Measurements from ENCODE around the gene SLC66A1.

Gene SLC66A1

DNA sequence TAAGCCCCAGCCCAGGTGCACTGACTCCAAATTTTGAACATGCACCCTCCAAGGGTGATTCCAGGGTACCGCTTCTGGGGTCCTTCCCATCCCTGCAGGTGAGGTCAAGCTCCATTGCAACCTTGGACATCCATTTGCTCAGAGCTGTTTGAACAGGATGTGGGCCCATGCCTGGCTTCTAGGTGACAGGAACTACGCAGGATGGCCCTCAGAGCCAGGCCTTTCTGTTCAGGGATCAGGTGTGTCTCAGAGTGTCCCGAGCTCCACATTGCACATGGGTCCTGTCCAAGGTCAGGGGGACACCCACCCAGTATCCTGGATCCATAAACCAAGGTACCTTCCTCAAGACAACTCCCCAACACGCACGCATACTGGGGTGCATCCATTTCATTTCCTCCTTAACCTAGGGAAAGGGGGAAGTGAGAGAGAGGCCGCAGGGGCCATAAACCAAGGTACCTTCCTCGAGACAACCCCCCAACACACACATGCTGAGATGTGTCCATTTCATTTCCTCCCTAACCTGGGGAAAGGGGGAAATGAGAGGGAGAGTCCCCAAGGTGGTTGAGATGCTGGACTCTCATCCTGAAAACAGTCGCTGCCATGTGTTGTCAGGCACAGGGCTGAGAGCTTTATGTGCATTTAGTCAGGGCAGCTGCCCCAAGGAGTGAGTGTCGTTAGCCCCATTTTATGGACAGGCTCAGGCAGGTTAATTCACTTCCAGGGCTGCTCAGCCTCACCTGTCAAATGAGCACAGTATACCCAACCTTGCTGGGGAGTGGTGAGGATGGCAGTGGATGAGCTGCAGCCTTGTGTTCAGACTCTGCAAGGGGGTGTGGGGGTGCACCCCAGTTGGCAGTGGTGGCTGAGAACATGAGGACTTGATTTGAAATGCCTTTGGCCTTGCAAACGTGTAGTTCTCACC is 2.1 kb downstream of the SLC66A1 start:
- TF ChIP-seq, protein P1, sequence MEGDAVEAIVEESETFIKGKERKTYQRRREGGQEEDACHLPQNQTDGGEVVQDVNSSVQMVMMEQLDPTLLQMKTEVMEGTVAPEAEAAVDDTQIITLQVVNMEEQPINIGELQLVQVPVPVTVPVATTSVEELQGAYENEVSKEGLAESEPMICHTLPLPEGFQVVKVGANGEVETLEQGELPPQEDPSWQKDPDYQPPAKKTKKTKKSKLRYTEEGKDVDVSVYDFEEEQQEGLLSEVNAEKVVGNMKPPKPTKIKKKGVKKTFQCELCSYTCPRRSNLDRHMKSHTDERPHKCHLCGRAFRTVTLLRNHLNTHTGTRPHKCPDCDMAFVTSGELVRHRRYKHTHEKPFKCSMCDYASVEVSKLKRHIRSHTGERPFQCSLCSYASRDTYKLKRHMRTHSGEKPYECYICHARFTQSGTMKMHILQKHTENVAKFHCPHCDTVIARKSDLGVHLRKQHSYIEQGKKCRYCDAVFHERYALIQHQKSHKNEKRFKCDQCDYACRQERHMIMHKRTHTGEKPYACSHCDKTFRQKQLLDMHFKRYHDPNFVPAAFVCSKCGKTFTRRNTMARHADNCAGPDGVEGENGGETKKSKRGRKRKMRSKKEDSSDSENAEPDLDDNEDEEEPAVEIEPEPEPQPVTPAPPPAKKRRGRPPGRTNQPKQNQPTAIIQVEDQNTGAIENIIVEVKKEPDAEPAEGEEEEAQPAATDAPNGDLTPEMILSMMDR (IDR thresholded peaks at IDR 0.05; ENCODE audit: low read depth, low read length): no peak
- H3K4me3 ChIP-seq (ENCODE audit: low read depth, low read length): no peak overlapping the region

DNA sequence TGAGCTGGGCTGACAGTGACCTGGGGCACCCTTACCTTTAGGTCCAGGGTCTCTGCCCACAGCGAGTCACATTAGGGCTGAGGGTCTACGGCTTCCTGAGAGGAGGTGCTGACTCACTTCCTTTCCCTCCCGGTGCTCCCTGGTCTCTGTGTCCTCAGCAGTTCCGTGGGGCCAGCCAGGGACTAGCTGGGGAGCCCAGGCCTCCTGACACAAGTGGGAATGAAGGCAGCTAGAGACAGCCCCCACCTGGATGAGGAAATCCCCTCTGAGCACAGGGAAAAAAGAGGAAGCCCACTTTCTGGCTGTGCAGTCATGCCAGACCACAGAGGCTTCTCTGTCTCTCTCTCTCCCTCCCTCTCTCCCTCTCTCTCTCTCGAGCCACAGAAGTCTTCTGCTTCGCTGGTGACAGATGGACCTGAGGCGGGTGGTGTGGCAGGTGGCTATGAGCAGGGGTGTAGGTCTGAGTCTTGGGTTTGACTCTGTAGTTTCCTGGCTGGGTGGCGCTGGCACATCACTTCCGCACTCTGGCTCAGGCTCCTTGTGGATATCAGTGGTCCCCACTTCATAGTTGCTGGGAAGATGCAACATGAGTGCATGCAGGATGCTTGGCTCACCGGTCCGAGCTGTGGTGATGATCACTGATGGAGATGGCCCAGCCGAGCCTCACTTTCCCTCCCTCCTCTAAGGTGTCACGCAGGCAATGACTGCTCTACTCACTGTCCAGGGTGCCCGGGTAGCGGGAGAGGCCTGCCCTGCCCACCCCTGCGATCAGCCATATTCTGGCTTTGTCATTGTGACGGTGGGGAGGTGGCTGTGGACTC is 3.5 kb downstream of the SLC66A1 start:
- H3K4me3 ChIP-seq (ENCODE audit: low read depth, low read length): no peak overlapping the region
- TF ChIP-seq, protein P1 (IDR thresholded peaks at IDR 0.05; ENCODE audit: low read depth, low read length): no peak

DNA sequence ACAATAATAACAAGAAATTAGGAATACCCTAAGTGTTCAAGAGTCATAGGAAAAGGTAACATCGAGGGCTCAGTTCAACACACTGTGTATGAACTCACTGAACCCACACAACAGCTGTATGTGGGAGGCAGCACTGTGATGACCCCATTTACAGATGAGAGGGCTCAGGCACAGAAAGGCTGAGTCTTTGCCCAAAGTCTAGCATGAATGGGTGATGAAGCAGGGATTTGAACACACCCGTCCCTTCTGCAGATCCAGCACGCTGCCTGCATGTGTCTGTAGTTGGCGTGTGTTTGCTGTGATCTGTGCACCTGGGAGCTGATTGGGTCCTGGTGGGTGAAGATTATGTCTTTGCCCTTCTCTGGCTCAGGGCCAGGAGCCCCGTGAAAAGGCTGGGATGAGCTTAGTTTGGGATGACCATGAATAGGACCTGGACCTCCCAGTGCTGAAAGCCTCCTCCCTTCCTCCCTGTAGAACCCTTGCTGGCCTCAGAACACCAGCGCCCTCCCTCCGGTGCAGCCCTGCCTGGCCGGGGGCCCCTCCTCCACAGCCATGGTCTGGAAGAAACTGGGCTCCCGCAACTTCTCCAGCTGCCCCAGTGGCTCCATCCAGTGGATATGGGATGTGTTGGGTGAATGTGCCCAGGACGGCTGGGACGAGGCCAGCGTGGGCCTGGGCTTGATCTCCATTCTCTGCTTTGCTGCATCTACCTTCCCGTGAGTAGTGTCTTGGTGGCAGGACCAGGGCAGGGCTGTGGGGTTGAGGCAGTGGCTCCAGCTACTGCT is 5.2 kb downstream of the SLC66A1 start:
- TF ChIP-seq, protein P1 (IDR thresholded peaks at IDR 0.05; ENCODE audit: low read depth, low read length): no peak
- no peak overlapping the region for H3K4me3 ChIP-seq (ENCODE audit: low read depth, low read length)

DNA sequence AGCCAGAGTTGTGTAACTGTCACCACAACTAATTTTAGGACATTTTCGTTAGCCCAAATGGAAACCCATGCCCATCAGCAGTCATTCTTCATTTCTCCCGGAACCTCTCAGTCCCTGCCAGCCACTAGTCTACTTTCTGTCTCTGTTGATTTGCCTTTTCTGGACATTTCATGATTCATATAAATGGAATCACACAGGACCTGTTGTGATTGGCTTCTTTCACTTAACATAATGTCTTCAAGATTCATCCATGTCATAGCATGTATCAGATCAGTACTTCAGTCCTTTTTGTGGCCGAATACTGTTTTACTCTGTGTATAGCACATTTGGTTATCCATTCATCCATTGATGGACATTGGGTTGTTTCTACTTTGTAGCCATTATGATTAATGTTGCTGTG is 7.1 kb downstream of the SLC66A1 start:
- no peak overlapping the region for H3K4me3 ChIP-seq (ENCODE audit: low read depth, low read length)
- TF ChIP-seq, protein P1 (IDR thresholded peaks at IDR 0.05; ENCODE audit: low read depth, low read length): no peak

DNA sequence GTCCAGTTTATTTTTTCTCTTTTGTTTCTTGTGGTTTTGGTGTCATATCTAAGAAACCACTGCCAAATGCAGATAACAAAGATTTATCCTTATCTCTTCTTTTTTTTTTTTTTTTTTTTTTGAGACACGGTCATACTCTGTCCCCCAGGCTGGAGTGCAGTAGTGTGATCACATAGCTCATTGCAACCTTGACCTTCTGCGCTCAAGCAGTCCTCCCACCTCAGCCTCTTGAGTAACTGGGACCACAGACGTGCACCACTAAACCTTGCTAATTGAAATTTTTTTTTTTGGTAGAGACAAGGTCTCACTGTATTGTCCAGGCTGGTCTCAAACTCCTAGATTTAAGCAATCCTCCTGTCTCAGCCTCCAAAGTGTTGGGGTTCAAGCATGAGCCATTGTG is 8.9 kb downstream of the SLC66A1 start:
- no peak overlapping the region for H3K4me3 ChIP-seq (ENCODE audit: low read depth, low read length)
- TF ChIP-seq, protein P1 (IDR thresholded peaks at IDR 0.05; ENCODE audit: low read depth, low read length): no peak

DNA sequence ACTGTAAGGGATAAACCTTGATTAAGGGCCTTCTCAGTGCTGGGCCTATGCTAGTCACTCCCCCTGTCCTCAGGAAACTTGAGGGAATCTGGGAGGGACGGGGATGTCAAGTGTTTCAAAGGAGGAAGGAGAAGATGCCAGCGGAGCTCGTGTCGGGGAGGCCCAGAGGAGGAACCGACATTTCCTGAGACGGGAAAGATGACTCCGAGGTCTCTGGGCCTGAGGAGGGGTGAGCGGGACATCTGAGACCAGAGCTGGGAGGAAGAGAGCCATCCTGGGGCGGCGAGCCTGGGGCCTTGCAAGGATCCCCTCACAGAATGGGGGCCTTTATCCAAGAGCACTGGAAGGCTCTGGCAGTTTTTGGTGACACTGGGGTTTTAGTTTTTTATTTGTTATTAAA is 10.4 kb downstream of the SLC66A1 start:
- TF ChIP-seq, protein P1 (IDR thresholded peaks at IDR 0.05; ENCODE audit: low read depth, low read length): no peak
- no peak overlapping the region for H3K4me3 ChIP-seq (ENCODE audit: low read depth, low read length)
